Measurements from ENCODE around the gene RGS4.
A peak's percentile ranks its signal among the peaks of the same experiment; 100 is the strongest.

The RGS4 gene

GRCh38 chr1:163069142-163069541, at the start of gene RGS4:
TSS of gene RGS4 (plus strand) at chr1:163069361. CDS start at chr1:163069485, 124 bp downstream.
- DNase-seq (ENCODE audit: low read depth), result peak; percentile 78

GRCh38 chr1:163022129-163022528, 47.0 kb upstream of the RGS4 start:
- DNase-seq (ENCODE audit: low read depth), result no peak

- DNase-seq (ENCODE audit: low read depth), result no peak
These were observed 41.6 kb upstream of the RGS4 start for GRCh38 chr1:163027610-163028009.

- DNase-seq (ENCODE audit: low read depth), result no peak
These were observed 39.3 kb upstream of the RGS4 start for GRCh38 chr1:163029901-163030300.

GRCh38 chr1:163035446-163036249, 33.5 kb upstream of the RGS4 start:
- DNase-seq (ENCODE audit: low read depth), result peak; percentile 76

- DNase-seq (ENCODE audit: low read depth), result no peak
These were observed 32.5 kb upstream of the RGS4 start for GRCh38 chr1:163036671-163037070.

DNA sequence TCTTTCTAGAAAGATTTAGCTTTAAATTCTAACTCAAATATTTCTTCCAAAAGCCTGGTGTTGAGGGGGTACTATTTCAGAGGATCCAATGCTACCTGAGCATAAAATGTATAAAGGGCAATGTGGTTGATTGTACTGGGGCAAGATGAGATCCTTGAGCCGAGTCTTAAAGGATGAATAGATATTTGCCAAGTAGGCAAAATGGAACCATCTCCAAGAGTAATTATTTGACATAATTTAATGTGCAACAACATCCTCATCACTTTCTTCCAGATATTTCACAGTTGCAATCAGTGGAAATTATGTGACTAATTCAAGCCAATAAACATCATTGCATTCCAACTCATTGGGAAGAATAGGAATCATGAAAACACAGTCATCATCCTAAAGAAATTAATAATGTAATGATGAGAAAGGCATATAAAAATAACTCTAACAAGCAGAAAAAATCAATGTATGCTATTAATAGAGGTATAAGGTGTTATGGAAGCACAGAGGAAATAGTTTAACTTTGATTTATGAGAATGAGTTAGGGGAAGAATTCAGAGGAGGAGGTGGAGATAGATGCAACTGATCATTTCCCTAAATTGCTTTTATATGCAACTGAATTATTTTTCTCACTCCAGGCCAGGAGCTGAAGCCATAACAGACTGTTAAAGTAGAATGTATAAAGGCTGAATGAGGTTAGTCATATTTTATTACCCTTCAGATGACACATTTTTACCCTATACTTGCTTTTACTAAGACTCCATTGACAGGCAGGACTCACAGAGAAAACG, 30.0 kb upstream of the RGS4 start:
- DNase-seq (ENCODE audit: low read depth), result no peak

DNA sequence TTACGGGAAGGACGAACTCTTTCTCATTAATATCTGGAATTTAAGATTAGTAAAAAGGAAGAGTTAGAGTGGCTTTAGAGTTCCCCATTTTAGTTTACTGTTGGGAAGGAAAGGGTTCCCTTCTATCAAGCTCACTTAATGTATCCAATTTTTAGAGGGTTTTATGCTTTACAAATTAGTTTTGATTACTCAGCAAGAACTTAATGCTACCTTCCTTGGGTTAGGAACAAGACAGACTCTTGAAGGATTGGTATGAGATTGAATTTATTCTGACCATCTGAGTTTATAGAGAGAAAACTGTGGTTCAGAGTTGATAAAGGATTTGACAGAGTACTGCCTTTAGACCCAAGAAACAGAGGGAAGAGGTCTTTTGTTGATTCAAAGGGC, 29.5 kb upstream of the RGS4 start:
- no peak for DNase-seq (ENCODE audit: low read depth)

GRCh38 chr1:163046071-163046470, 23.1 kb upstream of the RGS4 start:
- DNase-seq (ENCODE audit: low read depth), result peak; percentile 43

GRCh38 chr1:163047951-163048659, 21.1 kb upstream of the RGS4 start:
- DNase-seq (ENCODE audit: low read depth), result no peak

DNA sequence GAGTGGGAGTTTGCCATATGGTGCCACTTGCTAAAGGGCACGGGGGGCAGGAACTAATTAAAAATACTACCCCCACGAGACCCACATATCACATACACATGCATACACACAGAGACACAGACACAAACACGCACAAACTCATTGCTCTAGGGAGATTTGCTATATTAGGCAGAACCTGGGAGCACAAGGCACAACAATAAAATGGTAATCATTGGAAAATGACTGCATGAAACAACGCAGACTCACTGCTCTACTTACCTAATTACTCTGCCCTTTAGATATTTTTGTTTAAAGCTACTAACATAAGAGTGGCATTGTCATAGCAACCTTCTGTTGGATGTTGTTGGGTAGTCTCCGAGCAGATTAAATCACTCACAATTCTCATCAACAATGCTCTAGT, 20.3 kb upstream of the RGS4 start:
- DNase-seq (ENCODE audit: low read depth), result no peak

- DNase-seq (ENCODE audit: low read depth), result no peak
These were observed 19.9 kb upstream of the RGS4 start for GRCh38 chr1:163049296-163049695.

GRCh38 chr1:163050496-163050895, 18.7 kb upstream of the RGS4 start:
- DNase-seq (ENCODE audit: low read depth), result no peak

DNA sequence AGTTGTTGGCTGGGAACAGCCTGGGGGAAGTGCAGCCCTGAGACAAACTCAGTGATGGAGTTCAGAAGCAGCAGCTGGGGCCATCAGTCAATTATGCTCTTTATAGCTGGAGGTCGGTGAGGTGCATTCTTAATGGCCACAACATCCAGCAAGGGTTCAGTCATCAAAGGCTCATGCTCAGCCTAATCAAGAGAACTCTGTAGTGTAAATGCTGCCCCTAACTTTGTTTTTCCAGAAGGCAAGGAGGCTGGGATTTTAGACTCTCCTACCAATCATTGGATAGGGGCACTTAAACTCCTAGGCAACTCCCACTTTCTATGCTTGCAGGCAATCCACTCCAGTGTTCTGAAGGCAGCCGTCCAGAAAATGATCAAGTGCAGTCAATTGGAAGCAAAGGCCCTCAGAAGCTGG, 15.0 kb upstream of the RGS4 start:
- DNase-seq (ENCODE audit: low read depth), result no peak

GRCh38 chr1:163055005-163055404, 14.2 kb upstream of the RGS4 start:
- DNase-seq (ENCODE audit: low read depth), result no peak

DNA sequence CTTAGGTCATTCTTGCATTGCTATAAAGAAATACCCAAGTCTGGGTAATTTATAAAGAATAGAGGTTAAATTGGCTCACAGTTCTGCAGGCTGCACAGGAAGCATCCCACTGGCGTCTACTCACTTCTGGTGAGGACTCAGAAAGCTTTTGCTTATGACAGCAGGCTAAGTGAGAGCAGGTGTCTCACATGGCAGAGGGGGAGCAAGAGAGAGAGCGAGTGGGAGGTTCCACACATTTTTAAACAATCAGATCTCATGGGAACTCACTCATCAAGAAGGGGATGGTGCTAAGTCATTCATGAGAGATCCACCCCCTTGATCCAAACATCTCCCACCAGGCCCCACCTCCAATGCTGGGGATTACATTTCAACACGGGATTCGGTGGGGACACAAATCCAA, 13.6 kb upstream of the RGS4 start:
- no peak for DNase-seq (ENCODE audit: low read depth)

DNA sequence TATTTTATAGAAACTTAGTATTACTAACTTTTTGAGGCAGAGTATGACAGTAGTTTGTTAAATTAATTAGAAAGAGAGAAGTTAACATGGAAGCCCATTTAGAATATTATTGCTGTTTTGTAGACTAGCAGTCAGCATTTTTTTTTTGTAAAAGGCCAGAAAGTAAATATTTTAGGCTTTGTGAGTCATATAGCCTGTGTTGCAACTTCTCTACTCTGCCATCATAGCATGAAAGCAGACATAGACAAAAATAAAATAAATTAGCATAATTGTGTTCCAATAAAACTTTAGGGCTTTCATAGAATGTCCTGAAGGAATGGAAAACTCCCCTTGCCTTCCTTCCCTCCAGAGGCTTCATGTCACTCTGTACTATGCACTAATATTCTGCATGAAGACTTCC, 12.3 kb upstream of the RGS4 start:
- DNase-seq (ENCODE audit: low read depth), result no peak

GRCh38 chr1:163060343-163061007, 8.7 kb upstream of the RGS4 start:
- DNase-seq (ENCODE audit: low read depth), result no peak

DNA sequence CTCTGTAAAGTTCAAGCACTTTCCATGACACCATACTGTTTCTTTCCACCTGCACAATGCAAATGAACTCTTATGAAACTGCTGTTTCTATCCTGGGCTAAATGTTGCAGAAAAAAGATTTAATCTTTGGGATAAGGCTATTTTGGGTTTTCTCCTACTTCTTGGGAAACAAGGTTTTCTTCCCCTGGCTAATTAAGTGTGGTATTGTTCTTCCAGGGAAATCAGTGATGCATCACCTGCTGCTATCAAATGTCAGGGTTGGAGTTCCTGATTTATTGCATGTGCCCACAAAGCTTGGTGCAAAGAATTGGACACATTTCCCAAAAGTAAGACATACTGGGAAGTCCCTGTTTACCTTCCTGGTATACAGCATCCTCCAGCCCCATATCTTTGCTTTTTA, 6.0 kb upstream of the RGS4 start:
- no peak for DNase-seq (ENCODE audit: low read depth)

DNA sequence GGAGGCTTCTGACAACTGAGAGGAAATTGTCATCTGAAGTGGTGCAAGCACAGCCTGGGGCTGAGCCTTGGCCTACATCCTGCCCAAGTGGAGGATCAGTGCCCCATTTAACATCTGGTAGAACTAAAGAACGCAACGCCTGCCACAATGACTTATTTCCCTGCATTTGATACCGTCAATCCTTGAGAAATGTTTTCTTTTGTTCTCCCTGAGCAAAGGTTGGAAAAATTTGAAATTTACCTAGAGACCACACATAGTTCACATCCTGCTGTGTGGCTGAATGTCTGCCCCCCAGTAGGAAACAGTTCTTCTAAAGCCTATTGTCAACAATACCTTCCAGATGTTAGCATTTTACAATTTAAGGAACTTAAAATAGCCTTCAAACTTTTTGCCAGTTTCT, 5.6 kb upstream of the RGS4 start:
- no peak for DNase-seq (ENCODE audit: low read depth)

DNA sequence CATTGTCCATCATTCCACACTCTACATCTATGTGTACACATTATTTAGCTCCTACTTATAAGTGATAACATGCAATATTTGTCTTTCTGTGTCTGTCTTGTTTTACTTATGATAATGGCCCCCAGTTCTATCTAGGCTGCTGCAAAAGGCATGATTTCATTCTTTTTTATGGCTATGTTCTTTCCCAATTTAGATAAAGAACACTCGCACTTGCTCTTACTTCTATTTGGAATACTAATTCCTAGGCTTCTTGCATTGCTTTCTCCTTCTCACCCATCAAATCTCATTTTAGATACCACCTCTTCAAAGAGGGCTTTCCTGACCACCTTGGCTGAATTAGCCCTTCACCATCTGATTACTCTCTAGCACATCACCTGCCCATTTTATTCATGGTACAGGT, 3.0 kb upstream of the RGS4 start:
- DNase-seq (ENCODE audit: low read depth), result no peak

DNA sequence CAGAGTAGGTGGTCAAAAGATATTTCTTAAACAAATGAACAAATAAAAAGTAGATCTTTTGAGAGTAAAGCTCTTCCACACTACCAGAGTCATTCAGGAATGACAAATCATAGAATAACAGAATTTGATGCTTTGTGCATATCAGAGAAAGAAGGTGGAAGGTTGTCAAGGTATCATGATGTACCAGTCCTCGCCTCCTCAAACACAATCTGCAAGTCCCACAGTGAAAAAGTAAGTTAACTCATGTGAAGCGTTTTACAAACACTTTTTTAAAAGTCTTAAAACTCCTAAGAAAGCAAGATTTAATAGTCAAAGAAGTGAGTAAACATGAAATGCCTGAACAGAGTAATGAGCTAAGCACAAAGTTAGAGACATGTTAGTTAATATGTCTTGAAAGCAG, 2.5 kb upstream of the RGS4 start:
- DNase-seq (ENCODE audit: low read depth), result no peak
